Liver (tissue), 3 donors: ENCODE results near the gene RASL10A.

Experiments
- TF ChIP-seq, protein P1 (sequence below): IDR thresholded peaks from 2 replicates; pipeline ENCODE4 v1.6.1; 2016; ENCODE audit warnings: antibody characterized with exemption, mild to moderate bottlenecking
- TF ChIP-seq, protein P2 (sequence below): fragments of 150-350 bp; IDR thresholded peaks from 2 replicates; pipeline ENCODE4 v1.5.1; 2017; ENCODE audit warnings: improper control_type of control experiment, low read depth, low read length; ENCODE audit not compliant: missing input control
- TF ChIP-seq, protein P3 (sequence below): IDR thresholded peaks from 2 replicates; pipeline ENCODE4 v1.6.1; 2016; ENCODE audit warnings: antibody characterized with exemption
- TF ChIP-seq, protein P4 (sequence below): IDR thresholded peaks from 2 replicates; pipeline ENCODE4 v1.6.1; 2016; ENCODE audit warnings: antibody characterized with exemption
- donor health status: healthy.
- donor health status: healthy.

DNA sequence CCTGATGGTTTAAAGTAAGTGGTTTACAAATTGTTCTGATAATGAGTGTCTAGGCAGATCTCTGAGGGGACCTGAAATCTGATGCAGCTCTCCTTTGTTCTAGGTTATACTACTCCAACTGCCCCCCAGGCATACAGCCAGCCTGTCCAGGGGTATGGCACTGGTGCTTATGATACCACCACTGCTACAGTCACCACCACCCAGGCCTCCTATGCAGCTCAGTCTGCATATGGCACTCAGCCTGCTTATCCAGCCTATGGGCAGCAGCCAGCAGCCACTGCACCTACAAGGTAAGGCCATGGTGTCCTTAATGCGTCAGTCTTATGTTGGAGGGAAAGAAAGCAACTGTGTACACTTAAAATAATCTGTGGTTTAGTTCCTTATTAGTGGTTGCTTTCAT lies 37.6 kb downstream of the RASL10A start:
- TF ChIP-seq, protein P1, sequence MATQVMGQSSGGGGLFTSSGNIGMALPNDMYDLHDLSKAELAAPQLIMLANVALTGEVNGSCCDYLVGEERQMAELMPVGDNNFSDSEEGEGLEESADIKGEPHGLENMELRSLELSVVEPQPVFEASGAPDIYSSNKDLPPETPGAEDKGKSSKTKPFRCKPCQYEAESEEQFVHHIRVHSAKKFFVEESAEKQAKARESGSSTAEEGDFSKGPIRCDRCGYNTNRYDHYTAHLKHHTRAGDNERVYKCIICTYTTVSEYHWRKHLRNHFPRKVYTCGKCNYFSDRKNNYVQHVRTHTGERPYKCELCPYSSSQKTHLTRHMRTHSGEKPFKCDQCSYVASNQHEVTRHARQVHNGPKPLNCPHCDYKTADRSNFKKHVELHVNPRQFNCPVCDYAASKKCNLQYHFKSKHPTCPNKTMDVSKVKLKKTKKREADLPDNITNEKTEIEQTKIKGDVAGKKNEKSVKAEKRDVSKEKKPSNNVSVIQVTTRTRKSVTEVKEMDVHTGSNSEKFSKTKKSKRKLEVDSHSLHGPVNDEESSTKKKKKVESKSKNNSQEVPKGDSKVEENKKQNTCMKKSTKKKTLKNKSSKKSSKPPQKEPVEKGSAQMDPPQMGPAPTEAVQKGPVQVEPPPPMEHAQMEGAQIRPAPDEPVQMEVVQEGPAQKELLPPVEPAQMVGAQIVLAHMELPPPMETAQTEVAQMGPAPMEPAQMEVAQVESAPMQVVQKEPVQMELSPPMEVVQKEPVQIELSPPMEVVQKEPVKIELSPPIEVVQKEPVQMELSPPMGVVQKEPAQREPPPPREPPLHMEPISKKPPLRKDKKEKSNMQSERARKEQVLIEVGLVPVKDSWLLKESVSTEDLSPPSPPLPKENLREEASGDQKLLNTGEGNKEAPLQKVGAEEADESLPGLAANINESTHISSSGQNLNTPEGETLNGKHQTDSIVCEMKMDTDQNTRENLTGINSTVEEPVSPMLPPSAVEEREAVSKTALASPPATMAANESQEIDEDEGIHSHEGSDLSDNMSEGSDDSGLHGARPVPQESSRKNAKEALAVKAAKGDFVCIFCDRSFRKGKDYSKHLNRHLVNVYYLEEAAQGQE: no peak
- TF ChIP-seq, protein P2, sequence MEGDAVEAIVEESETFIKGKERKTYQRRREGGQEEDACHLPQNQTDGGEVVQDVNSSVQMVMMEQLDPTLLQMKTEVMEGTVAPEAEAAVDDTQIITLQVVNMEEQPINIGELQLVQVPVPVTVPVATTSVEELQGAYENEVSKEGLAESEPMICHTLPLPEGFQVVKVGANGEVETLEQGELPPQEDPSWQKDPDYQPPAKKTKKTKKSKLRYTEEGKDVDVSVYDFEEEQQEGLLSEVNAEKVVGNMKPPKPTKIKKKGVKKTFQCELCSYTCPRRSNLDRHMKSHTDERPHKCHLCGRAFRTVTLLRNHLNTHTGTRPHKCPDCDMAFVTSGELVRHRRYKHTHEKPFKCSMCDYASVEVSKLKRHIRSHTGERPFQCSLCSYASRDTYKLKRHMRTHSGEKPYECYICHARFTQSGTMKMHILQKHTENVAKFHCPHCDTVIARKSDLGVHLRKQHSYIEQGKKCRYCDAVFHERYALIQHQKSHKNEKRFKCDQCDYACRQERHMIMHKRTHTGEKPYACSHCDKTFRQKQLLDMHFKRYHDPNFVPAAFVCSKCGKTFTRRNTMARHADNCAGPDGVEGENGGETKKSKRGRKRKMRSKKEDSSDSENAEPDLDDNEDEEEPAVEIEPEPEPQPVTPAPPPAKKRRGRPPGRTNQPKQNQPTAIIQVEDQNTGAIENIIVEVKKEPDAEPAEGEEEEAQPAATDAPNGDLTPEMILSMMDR: no peak
- TF ChIP-seq, protein P3, sequence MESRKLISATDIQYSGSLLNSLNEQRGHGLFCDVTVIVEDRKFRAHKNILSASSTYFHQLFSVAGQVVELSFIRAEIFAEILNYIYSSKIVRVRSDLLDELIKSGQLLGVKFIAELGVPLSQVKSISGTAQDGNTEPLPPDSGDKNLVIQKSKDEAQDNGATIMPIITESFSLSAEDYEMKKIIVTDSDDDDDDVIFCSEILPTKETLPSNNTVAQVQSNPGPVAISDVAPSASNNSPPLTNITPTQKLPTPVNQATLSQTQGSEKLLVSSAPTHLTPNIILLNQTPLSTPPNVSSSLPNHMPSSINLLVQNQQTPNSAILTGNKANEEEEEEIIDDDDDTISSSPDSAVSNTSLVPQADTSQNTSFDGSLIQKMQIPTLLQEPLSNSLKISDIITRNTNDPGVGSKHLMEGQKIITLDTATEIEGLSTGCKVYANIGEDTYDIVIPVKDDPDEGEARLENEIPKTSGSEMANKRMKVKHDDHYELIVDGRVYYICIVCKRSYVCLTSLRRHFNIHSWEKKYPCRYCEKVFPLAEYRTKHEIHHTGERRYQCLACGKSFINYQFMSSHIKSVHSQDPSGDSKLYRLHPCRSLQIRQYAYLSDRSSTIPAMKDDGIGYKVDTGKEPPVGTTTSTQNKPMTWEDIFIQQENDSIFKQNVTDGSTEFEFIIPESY: no peak
- TF ChIP-seq, protein P4, sequence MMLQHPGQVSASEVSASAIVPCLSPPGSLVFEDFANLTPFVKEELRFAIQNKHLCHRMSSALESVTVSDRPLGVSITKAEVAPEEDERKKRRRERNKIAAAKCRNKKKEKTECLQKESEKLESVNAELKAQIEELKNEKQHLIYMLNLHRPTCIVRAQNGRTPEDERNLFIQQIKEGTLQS: no peak
